Activated CD8-positive, alpha-beta memory T cell treated with anti-CD3 and anti-CD28 coated beads for 4 hours (primary cell): ENCODE measurements around the gene GMDS.

Experiments
- DNase-seq, 2 donors: peaks; one replicate each; pipeline ENCODE4 v3.0.0-alpha.2; 2020; ENCODE audit warnings: low read depth in 2 of 2

The GMDS gene

DNA sequence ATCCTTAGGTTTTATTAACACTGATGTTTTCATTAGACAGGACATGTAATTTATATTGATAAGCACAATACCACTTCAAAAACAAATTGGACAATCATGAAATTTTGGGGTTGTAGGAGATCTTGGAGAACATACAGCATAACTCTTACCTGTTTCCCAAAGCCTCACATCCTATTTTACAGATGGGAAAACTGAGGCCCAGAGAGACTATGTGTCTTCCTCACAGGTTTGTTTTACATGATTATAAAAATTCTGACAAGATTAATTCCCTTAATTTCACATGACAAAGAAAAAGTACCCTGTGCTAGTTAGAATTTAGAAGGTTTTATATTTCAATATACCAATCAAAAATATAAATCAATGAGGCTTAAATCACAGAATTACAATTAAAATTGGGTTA, 145.5 kb downstream of the GMDS start:
- DNase-seq, result no peak

DNA sequence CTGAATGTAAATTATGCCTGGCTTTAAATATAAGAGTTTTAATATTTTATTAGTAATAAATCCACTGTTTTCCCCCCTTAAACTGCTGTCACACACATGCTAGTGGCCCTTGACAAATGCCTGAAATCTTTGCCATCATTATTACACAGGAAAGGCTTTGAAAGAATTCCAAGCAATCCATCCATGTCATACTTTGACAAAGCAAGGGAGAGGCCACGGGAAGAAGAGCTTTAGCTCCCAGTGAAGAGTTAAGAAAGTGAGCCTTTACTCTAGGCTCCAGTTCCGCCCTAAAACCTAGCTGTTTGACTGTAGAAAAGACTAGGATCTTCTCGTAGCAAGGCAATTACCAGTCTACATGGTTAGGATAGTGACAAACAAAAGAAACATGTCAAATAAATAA, 147.9 kb downstream of the GMDS start:
- no peak for DNase-seq

DNA sequence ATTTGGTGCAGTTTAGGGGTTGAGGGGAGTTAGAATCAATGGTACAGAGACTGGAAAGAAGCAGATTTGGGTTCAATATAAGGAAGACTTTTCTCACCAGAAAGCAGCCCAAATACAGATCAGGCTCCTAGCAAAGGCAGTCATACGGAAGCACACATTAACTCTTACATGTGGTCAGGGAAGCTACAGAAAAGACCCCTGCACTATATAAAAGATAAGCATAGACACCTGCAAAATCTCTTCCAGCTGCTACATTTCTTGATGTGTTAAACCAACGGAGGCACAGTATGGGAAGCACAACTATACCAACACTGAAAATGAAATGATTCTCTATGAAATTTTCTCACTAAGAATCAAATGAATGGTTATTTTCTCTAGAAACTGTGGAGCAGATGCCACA, 150.8 kb downstream of the GMDS start:
- DNase-seq, result no peak

DNA sequence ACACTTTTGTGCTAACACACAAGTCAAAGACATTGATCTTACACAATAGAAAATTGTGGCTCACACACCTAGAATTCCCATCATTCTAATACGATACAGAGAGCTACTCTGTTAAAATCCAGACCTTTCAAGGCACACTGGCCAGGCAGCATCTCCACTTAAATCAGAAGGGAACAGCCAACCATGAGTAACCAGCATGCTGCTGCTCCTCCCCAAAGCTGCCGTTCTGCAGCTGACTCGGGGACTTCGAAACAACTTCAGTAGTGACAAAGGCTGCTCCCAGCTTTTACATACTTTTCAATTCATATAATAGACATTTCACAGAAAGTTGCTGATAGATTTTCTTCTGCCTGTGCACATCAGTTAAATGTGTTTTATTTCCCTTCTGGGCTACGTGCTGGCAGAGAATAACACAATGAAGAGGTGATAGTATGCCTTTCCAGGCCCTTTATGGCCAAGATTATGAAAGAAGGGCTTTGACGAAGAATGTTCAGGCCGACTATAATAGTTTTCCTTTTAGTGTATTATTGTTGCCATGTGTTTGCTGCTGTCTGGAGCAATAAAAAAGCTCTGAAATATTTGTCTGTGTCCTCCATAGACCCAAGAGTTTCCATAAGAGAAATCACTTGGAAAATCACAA, 159.0 kb downstream of the GMDS start:
- DNase-seq, result no peak

DNA sequence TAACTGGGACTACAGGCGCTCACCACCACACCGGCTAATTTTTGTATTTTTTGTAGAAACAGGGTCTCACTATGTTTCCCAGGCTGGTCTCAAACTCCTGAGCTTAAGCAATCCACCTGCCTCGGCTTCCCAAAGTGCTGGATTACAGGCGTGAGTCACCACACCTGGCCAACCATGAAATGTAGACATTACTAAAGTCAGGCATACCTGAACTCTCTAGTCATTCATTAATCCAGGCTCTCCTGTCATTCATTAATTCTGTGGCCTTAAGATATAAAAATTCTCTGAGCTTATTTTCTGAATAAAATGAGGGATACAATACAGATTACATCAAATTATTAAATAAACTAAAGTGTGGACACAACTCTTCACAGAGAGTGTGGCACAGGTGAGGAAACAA, 159.7 kb downstream of the GMDS start:
- DNase-seq, result no peak

DNA sequence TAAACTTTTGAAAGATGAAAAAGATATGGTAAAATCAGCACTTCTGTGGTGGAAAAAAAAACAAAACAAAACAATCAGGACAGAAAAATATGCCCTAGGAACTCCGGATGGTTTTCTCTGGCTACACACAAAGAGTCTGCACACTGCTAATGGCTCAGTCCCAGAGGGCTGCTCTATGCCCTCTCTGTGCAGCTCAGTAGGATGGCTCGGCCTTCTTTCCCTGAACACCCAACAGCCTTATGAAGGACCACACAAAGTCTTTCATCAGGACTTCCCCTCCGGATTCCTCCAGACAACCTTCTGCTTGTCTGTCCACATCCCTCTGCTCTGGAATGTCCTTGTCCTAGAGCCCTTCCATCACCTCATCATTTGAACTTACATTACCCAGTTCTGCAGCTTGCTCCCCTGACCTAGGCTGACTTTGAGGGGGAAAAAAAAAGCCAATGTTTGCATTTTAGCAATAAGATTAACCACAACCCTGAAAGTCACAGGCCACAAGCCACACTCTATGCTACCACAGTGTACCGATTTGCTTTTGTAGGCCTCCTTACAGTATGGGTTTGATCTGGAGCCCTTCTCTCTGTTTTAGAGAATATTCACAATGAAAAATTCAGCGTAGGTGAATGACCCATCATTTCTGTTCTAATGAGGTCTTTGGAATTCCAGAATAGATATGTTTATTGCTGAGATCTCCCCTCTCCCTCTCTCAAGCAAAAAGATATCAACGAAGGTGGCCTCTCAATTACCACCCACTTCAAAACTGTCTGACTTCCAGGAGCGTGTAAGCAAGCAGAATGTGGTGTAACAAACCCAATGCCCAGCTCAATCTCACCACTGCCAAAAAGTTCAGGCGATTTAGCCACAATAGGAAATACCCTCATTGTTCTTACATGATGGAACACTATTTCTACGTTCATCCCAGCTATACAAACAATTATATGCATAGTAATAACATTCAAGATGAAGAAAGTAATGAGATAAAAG, 164.0 kb downstream of the GMDS start:
- DNase-seq, result no peak

DNA sequence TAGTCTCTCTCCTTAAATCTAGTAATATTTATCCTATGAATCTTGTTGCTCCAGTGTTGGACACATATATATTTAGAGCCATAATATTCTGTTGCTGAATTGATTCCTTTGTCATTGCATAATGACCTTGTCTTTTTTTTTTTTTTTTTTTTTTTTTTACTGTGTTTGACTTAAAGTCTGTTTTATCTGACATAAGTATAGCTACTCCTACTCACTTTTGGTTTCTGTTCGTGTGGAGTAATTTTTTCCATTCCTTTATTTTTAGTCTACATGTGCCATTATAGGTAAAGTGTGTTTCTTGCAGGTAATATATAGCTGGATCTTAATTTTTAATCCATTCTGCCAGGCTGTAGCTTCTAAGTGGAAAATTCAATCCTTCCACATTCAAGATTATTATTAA, 166.5 kb downstream of the GMDS start:
- DNase-seq, result no peak

DNA sequence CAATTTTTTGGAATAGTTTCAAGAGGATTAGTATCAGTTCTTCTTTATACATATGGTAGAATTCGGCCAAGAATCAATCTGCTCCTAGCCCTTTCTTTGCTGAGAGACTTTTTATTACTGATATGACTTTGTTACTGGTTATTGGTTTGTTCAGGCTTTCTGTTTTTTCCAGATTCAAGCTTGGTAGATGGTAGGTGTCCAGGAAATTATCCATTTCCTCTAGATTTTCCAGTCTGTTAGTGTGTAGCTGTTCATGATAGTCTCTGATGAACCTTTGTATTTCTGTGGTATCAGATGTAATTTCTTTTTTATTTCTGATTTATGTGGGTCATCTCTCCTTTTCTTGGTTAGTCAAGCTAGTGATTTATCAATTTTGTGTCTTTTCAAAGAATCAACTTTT, 167.6 kb downstream of the GMDS start:
- no peak for DNase-seq

DNA sequence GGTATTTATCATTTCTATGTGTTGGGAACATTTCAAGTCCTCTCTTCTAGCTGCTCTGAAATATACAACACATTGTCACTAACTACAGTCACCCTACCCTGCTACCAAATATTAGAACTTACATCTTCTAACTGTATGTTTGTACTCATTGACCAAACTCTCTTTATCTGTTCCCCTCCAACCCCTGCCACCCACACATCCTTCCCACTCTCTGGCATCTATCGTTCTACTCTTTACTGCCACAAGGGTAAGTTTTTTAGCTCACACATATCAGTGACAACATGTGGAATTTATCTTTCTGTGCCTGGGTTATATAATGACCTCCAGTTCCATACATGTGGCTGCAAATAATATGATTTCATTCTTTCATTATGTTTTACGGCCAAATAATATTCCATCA, 171.9 kb downstream of the GMDS start:
- no peak for DNase-seq

DNA sequence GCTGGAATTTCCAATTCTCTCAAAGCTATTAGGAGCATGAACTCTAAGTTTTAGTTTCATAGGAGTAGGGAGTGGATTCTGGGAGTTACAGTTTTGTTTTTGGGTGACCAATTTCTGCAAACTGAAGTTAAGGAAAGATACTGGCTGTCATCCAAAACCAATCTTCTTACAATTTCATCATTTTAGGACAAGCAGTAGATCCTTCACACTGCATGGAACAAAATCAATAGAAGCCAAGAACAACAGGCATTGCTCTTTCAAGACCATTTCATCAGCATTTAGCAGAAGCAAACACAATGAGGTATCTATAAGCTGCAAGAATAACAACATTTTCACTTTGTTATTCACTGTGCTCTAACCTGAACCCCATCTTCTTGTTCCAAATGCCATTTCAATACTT, 173.0 kb downstream of the GMDS start:
- no peak for DNase-seq

DNA sequence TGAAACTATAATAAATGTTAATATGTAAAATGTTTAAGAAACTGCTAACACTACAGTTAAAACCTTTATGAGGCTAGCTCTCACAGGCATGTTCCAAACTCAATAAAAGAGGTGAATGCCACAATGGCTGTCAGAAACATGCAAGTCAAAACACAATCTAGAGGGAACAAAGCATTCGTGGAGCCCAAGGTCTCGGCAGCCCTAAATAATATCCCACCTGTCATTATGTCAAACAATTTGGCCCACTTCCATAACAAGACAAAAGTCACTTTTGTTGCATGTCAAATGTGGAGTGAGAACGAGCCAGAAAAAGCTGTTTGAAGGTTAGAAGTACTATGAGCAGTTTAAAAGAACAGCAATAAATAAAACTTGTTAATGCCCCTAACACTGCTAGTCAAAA, 181.9 kb downstream of the GMDS start:
- DNase-seq, result no peak

DNA sequence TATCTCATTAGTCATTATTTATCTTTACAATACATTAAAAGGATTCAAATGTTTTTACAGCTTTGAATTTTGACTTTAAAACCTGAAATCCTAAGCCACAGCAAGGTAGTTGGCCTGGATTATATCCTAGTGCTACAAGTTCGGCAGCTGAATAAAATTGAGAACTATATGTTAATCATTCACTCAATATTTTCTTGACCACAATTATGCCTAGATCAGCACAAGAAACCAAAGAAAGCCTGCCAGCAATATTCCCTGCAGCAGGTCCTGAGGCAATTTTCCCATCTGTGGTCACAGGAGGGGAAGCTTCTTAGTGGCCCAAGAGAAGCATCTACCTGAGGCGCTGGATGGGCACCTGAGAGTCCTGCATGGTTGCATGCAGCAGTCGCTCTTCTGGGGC, 183.5 kb downstream of the GMDS start:
- DNase-seq, result no peak

DNA sequence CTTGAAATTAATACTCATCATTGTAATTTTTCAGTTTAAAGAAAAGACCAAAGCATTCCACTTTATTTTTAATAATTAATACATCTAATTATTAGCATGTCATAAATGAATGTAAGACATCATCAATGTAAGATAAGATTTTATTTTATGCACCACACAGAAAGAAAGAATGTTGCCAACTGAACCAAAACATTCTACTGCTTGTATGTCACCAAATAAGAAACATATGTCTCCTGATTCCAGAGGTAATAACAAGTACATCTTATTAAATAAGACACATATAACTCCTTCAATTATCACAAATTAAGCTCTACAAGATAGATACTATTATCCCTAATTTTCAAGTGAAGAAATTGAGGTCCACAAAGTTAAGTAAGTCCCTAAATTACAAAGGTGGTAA, 189.5 kb downstream of the GMDS start:
- DNase-seq, result no peak

DNA sequence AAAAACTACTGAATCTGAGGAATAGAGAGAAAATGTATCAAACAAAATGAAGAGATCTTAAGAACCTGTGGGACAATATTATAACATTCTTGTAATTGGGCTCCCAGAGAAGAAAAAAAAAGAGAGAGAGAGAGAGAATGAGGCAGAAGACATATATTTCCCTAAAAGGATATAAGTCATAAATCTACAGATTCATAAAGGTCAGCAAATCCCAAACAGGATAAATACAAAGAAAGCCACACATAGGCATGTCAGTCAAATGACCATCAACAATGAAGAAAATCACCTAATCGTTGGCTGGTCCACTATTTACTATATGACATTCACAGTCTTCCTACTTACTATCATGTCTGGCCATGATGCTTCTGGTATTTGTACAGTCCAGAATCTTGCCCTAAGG, 190.3 kb downstream of the GMDS start:
- no peak for DNase-seq

DNA sequence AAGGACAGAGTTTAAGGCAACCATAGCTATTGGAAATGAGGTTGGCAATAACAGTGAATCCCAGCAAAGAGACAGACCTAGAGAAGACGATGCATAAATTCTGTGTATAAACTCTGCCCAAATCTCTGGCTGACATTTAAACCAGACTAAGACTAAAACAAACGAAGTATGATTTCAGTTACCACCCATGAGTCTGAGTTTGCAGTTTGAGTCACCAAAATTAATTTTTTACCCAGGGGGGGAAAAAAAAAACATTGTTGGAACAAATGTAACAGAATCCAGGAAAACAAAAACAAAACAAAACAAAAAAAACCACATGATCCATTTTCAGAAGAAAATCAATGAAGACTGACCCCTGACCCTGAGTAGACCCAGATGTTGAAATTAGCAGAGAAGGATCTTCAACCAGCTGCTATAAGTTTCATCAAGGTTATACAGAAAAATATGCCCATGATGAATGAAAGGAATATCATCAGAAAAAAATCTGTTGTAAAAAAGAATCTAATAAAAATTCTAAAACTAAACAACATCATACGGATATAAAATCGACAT, 190.8 kb downstream of the GMDS start:
- no peak for DNase-seq

DNA sequence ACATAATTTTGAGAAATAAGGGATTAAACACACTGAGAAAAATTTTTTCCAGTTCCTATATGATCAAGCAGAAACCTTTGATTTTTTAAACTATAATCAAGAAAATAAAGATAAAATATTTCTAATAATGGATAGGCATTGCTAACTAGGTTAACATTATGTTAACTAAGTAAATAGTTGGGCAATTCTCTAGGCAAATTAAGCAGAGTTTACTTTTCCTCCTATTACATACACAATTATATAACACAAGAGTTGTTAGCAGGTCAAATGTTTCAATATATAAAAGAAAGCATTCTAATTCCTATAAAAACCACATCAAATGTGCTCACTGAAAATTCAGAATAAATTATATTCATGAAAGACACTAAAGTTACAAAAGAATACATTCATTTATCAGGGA, 191.7 kb downstream of the GMDS start:
- no peak for DNase-seq

DNA sequence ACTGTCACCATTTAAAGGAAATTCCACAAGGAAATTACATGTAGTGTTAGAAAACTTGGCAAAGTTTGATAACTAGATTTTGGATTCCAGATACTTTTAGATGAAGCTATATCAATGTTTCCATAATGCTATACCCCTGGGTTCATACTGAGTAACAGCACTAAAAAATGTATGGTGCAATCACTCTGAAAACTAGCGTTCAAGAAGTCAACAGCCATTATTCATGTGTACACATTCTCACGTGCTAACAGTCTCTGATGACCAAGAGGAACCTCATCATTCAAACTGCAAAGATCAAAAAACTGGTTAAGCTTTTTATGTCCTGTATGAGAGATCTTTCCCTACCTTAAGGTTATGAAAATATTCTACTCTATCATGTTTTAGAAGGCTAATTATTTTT, 197.6 kb downstream of the GMDS start:
- no peak for DNase-seq

DNA sequence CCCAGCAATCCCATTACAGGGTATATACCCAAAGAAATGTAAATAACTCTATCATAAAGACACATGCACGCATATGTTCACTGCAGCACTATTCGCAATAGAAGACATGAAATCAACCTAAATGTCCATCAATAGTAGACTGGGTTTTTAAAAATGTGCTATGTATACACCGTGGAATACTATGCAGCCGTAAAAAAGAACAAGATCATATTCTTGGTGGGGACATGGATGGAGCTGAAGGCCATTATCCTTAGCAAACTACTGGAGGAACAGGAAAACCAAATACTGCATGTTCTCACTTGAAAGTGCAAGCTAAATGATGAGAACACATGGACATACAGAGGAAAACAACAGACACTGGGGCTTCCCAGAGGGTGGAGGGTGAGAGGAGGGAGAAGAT, 201.2 kb downstream of the GMDS start:
- DNase-seq, result no peak

DNA sequence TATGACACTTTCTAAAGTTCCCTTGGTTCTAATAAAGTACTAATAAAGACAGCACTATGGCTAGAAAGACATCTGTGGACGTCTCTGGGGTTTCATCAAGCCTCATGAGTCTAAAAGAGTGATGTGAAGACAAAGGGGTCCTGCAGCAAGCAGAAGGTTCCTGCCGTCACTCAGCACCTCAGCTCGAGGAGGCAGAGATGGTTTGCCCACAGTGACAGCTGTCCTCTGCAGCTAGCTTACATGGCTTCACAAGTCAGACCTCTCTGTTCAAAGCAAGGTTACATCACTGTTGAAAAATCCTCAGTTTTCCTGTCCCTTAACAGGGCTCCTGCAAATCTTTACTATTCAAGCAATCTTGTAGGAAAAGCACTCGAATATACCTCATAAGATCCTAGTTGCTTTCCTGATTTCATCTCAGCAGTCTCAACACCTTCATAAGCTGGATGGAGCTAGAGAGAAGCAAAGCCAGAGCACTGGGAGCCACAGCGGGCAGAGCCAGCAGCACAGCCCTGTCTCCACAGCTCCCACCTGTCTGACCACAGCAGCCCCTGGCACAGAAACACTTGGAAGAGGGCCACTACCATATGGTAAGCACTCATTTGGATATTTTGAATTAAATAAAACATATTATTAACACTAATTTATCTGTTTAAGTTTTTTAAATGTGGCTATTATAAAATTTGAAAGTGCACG, 202.3 kb downstream of the GMDS start:
- DNase-seq, result no peak

DNA sequence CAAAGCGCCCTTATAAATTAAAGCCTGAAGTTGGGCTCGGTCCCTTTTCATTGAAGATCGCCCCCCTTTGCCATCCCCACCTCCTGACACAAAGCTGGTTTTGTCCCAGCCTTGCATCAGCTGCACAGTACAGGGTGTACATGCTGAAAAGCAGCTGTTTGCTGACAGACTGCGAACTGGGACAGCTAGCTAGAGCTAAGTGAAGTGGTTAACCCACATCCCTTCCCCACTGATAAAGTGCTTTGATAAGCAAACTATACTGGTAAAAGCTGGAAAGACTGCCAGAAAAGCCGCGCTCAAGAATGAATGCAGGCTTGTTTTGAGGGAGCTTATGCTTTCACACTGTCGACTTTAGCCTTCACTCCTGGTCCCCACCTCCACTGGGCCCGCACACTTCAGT, 207.3 kb downstream of the GMDS start:
- DNase-seq, result no peak

DNA sequence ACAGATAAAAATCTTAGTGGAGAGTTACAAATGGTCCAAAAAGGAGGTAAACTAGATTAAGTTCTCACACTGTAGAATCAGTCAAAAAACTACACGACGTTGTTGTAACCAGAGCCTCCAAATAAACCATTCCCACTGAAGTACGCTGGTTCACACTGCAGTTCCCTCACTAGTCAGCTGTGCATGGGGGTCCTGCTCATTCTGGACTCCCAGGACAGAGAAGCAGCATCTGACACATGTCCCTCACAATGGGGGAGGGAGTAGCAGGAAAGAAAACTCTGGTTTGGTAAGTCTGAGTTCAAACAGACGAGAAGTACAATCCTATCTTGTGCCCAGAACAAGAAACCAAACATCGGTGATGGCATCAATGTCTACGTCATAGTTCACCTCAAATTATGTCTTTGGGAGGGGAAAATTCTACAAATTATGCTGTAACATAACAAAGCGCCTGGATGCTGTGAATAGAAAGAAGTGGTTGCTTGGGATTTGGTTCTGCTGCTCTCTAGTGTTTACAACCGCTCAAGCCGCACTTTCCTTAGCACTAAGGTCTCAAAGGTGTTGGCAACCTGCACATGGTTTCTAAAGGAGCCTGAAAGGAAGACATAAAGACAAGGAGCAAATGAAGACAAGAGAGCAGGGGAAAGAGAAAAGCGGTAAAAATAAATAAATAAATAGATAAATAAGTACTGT, 208.0 kb downstream of the GMDS start:
- no peak for DNase-seq

DNA sequence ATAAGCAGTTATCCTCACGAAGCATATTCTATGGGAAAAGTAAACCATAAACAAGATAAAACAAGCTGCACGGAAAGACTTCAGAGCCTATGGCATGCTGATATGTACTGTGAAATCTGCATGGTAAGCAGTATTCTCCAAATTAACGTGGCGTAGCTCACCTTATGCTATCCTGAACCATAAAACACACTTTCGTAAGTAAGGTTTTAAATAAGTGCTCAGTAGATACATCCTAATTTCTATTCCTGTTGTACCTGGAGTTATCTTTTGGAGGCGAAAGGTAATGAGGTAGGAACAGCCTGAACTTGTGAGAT, 208.7 kb downstream of the GMDS start:
- no peak for DNase-seq
